Nephron progenitor cell (in vitro differentiated cells): ENCODE measurements around the gene LLPH.
A peak's percentile ranks its signal among the peaks of the same experiment; 100 is the strongest.

ENCODE experiments used
- DNase-seq: peaks from one replicate; pipeline ENCODE4 v3.0.0; 2021
- H3K27ac Mint-ChIP-seq: 2 replicates; pipeline ENCODE4 v1.8.0; 2021; ENCODE audit warnings: mild to moderate bottlenecking, moderate library complexity, mixed read lengths
- H3K27me3 Mint-ChIP-seq: 2 replicates; pipeline ENCODE4 v1.8.0; 2021; ENCODE audit warnings: mild to moderate bottlenecking, low read depth, mixed read lengths; ENCODE audit not compliant: poor library complexity
- H3K36me3 Mint-ChIP-seq: 2 replicates; pipeline ENCODE4 v1.8.0; 2021; ENCODE audit warnings: low read depth, mixed read lengths
- H3K4me1 Mint-ChIP-seq: 2 replicates; pipeline ENCODE4 v1.8.0; 2021; ENCODE audit warnings: mixed read lengths
- H3K4me3 Mint-ChIP-seq: 2 replicates; pipeline ENCODE4 v1.8.0; 2021; ENCODE audit warnings: mild to moderate bottlenecking, moderate library complexity, mixed read lengths
- H3K9me3 Mint-ChIP-seq: 2 replicates; pipeline ENCODE4 v1.8.0; 2021; ENCODE audit warnings: mild to moderate bottlenecking, moderate library complexity, mixed read lengths
- CTCF ChIP-seq: fragments of 200-600 bp; sonication (generic); IDR thresholded peaks from 2 replicates; pipeline ENCODE4 v1.5.0; 2021; ENCODE audit warnings: antibody characterized with exemption

Gene LLPH

DNA sequence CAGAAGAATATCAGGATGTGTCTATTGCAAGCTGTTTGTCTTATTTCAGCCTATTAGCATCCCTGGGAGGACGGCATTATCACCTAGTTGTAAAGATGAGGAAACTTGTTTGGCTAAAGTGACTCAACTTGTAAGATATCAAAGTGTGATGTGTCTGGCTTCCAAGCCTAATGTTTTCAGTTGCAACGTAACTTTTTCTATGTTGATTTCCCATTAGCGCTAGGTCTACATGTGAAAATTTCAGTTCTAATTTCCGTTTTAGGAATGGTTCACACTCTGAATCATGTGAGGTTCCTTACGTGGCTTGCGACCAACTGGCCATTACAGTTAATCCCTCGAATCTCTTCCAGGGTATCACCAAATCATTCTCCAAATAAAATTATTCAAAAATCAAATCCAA, 58.0 kb downstream of the LLPH start:
- H3K36me3 Mint-ChIP-seq: no peaks in the 10 kb centered on the region
- peaks cover 13% of the 10 kb centered on the region for H3K4me1 Mint-ChIP-seq
- no peak overlapping the region for H3K27ac Mint-ChIP-seq
- H3K4me3 Mint-ChIP-seq: no peak overlapping the region
- H3K27me3 Mint-ChIP-seq: peaks cover 6% of the 10 kb centered on the region
- TF ChIP-seq CTCF: no peak
- peaks cover 3% of the 10 kb centered on the region for H3K9me3 Mint-ChIP-seq
- no peak for DNase-seq

DNA sequence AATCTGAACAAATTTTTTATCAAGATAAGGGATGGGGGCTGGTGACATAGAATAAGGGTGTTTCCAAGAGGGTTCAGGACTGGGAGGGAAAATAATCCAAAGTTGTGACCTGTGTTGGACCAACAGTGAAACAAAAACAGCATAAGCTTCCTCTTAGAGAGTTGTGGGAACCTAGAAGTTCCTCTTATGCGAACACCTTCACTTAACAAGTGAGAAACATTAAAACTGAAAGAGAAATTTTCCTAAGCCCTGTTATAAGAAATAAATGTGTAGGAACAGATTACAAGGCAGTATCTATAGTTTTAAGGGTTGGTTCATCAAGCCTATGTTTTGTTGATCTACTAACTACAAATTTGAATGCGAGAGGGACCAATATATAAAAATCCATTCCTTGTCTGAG, 58.4 kb downstream of the LLPH start:
- DNase-seq: no peak
- H3K27me3 Mint-ChIP-seq: peaks cover 6% of the 10 kb centered on the region
- peaks cover 3% of the 10 kb centered on the region for H3K9me3 Mint-ChIP-seq
- no peaks in the 10 kb centered on the region for H3K36me3 Mint-ChIP-seq
- H3K4me3 Mint-ChIP-seq: no peak overlapping the region
- H3K27ac Mint-ChIP-seq: no peak overlapping the region
- H3K4me1 Mint-ChIP-seq: peaks cover 15% of the 10 kb centered on the region
- TF ChIP-seq CTCF: no peak

GRCh38 chr12:66071549-66071948, 59.0 kb downstream of the LLPH start:
- peak overlapping the region; percentile 29 for H3K27ac Mint-ChIP-seq
- H3K9me3 Mint-ChIP-seq: peaks cover 3% of the 10 kb centered on the region
- DNase-seq: no peak
- peaks cover 21% of the 10 kb centered on the region for H3K4me1 Mint-ChIP-seq
- no peaks in the 10 kb centered on the region for H3K36me3 Mint-ChIP-seq
- TF ChIP-seq CTCF: no peak
- H3K4me3 Mint-ChIP-seq: no peak overlapping the region
- H3K27me3 Mint-ChIP-seq: peaks cover 6% of the 10 kb centered on the region

DNA sequence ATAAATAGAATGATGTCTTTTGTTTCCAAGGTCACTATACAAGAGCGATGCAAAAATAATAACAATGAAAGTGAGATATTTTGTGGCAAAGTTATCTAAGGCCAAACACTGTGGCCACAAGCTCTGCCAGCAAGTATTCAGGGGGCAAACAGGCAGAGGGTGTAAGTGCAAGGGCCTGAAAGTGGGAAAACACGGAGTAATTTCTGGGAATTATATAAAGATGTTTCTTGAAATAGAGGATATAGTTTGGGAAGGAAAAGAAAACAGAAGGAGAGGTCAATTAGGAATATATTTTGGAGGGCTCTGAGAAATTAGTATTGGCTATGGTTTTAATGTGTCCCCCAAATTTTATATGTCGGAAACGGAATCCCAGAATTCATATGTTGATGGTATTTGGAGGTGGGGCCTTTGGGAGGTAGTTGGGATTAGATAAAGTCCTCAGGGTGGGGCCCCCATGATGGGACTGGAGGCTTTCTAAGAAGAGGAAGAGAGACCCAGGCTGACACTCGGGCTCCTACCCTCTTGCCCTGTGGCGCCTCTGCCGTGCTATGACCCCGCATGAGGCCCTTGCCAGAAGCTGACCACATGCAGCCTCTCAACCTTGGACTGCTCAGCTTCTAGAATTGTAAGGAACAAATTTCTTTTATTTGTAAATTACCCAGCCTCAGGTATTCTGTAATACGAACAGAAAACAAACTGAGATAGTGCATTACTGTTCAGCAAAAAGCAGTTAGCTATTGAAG, 60.0 kb downstream of the LLPH start:
- Mint-ChIP-seq H3K27me3 (peaks cover 9% of the 10 kb centered on the region), H3K4me1 (peaks cover 26% of the 10 kb centered on the region), H3K36me3 (no peaks in the 10 kb centered on the region), H3K4me3 (no peak overlapping the region), H3K27ac (no peak overlapping the region), H3K9me3 (peaks cover 3% of the 10 kb centered on the region)
- no peak for TF ChIP-seq CTCF
- no peak for DNase-seq

- Mint-ChIP-seq H3K9me3 (no peaks in the 10 kb centered on the region), H3K27me3 (peaks cover 7% of the 10 kb centered on the region), H3K4me1 (peaks cover 52% of the 10 kb centered on the region), H3K36me3 (no peaks in the 10 kb centered on the region), H3K4me3 (no peak overlapping the region), H3K27ac (peak overlapping the region; percentile 9)
- DNase-seq: no peak
- TF ChIP-seq CTCF: no peak
Measured at GRCh38 chr12:66066929-66067523, 63.5 kb downstream of the LLPH start.
